WTC11 (cell line): ENCODE results near the gene CHST15.

Experiments used
- ETV6 ChIP-seq: sonication (generic); formaldehyde crosslinking; IDR thresholded peaks from 2 replicates; pipeline ENCODE4 v1.8.1; 2022; ENCODE audit warnings: mild to moderate bottlenecking, missing genetic modification reagents
- NFYB ChIP-seq: sonication (generic); formaldehyde crosslinking; conservative IDR thresholded peaks from 2 replicates; pipeline ENCODE4 v1.8.0; 2022; ENCODE audit warnings: low read depth, missing genetic modification reagents
- RELA ChIP-seq: sonication (generic); formaldehyde crosslinking; IDR thresholded peaks from 2 replicates; pipeline ENCODE4 v1.8.1; 2022; ENCODE audit warnings: missing genetic modification reagents, mild to moderate bottlenecking, borderline replicate concordance
- SOX15 ChIP-seq: fragments of 250-450 bp; sonication (Bioruptor Pico); IDR thresholded peaks from 2 replicates; pipeline ENCODE4 v1.9.0; 2021; ENCODE audit warnings: mild to moderate bottlenecking
- SP1 ChIP-seq: sonication (generic); formaldehyde crosslinking; conservative IDR thresholded peaks from 2 replicates; pipeline ENCODE4 v1.8.1; 2022; ENCODE audit warnings: missing genetic modification reagents
- TEAD4 ChIP-seq: sonication (generic); formaldehyde crosslinking; IDR thresholded peaks from 2 replicates; pipeline ENCODE4 v1.8.0; 2022; ENCODE audit warnings: mild to moderate bottlenecking, missing genetic modification reagents
- TP53 ChIP-seq: sonication (generic); formaldehyde crosslinking; IDR thresholded peaks from 2 replicates; pipeline ENCODE4 v1.8.1; 2023; ENCODE audit warnings: mild to moderate bottlenecking, missing genetic modification reagents
- ZBTB21 ChIP-seq: sonication (generic); formaldehyde crosslinking; IDR thresholded peaks from 2 replicates; pipeline ENCODE4 v1.8.1; 2023; ENCODE audit warnings: mild to moderate bottlenecking, missing genetic modification reagents, borderline replicate concordance
- ZNF396 ChIP-seq: fragments of 250-450 bp; sonication (Bioruptor Pico); IDR thresholded peaks from 2 replicates; pipeline ENCODE4 v1.8.0; 2021; ENCODE audit warnings: mild to moderate bottlenecking, moderate library complexity, borderline replicate concordance
- TF ChIP-seq, protein P1 (sequence below): sonication (generic); formaldehyde crosslinking; IDR thresholded peaks from 2 replicates; pipeline ENCODE4 v1.8.0; 2022; ENCODE audit warnings: mild to moderate bottlenecking, missing genetic modification reagents
- TF ChIP-seq, protein P2 (sequence below): fragments of 200-600 bp; IDR thresholded peaks from 2 replicates; pipeline ENCODE4 v1.8.0; 2022; ENCODE audit warnings: antibody characterized with exemption
- TF ChIP-seq, protein P3 (sequence below): sonication (generic); formaldehyde crosslinking; conservative IDR thresholded peaks from 2 replicates; pipeline ENCODE4 v1.8.1; 2022; ENCODE audit warnings: mild to moderate bottlenecking, missing genetic modification reagents
- TF ChIP-seq, protein P4 (sequence below): sonication (generic); formaldehyde crosslinking; IDR thresholded peaks from 2 replicates; pipeline ENCODE4 v1.8.0; 2022; ENCODE audit warnings: mild to moderate bottlenecking, missing genetic modification reagents
- TF ChIP-seq, protein P5 (sequence below): sonication (generic); formaldehyde crosslinking; IDR thresholded peaks from 2 replicates; pipeline ENCODE4 v1.8.1; 2023; ENCODE audit warnings: mild to moderate bottlenecking, moderate library complexity, missing genetic modification reagents

DNA sequence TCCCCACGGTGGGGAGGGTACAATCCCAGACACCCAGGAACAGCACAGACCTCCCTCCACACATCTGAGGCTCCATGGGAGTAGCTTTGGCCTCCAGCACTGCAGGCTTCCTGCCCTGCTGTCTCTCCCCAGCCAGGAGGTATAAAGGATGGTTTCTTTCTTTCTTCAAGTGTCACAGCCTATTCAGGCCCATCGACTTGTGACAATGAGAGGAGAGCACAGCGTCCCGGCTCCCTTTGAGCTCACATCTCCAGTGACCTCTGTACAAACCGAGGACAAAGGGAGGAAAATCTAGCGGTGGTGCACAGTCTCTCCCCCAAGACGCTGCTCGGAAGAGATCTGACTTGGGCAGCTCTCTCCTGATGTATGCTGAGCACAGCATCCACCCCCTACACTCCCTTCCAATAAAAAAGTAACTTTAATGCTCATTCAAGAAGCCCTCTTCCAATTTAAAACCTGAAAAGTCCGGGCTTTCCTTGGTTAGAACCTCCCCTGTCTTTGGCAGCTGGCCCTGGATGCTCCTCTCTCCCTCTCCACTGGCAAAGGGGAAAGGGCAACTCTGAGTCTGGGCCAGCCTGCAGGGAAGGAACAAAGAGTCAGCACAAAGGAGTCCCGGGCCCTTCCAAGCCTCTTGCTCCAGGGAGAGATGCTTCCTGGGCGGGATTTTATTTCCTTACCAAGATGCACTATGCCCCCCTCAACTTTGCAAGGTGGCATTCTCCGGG, 18.0 kb downstream of the CHST15 start:
- TF ChIP-seq RELA (CRISPR knock-in tag) (no peak), TEAD4 (CRISPR knock-in tag) (no peak), ETV6 (CRISPR knock-in tag) (no peak), SOX15 (CRISPR knock-in tag) (no peak), SP1 (no peak), TP53 (no peak), NFYB (no peak), ZNF396 (CRISPR knock-in tag) (no peak), ZBTB21 (CRISPR knock-in tag) (no peak)
- TF ChIP-seq, protein P1, sequence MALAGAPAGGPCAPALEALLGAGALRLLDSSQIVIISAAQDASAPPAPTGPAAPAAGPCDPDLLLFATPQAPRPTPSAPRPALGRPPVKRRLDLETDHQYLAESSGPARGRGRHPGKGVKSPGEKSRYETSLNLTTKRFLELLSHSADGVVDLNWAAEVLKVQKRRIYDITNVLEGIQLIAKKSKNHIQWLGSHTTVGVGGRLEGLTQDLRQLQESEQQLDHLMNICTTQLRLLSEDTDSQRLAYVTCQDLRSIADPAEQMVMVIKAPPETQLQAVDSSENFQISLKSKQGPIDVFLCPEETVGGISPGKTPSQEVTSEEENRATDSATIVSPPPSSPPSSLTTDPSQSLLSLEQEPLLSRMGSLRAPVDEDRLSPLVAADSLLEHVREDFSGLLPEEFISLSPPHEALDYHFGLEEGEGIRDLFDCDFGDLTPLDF (CRISPR knock-in tag): no peak
- TF ChIP-seq, protein P2, sequence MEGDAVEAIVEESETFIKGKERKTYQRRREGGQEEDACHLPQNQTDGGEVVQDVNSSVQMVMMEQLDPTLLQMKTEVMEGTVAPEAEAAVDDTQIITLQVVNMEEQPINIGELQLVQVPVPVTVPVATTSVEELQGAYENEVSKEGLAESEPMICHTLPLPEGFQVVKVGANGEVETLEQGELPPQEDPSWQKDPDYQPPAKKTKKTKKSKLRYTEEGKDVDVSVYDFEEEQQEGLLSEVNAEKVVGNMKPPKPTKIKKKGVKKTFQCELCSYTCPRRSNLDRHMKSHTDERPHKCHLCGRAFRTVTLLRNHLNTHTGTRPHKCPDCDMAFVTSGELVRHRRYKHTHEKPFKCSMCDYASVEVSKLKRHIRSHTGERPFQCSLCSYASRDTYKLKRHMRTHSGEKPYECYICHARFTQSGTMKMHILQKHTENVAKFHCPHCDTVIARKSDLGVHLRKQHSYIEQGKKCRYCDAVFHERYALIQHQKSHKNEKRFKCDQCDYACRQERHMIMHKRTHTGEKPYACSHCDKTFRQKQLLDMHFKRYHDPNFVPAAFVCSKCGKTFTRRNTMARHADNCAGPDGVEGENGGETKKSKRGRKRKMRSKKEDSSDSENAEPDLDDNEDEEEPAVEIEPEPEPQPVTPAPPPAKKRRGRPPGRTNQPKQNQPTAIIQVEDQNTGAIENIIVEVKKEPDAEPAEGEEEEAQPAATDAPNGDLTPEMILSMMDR: no peak
- TF ChIP-seq, protein P3, sequence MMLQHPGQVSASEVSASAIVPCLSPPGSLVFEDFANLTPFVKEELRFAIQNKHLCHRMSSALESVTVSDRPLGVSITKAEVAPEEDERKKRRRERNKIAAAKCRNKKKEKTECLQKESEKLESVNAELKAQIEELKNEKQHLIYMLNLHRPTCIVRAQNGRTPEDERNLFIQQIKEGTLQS: no peak
- TF ChIP-seq, protein P4, sequence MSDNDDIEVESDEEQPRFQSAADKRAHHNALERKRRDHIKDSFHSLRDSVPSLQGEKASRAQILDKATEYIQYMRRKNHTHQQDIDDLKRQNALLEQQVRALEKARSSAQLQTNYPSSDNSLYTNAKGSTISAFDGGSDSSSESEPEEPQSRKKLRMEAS (CRISPR knock-in tag): no peak
- TF ChIP-seq, protein P5, sequence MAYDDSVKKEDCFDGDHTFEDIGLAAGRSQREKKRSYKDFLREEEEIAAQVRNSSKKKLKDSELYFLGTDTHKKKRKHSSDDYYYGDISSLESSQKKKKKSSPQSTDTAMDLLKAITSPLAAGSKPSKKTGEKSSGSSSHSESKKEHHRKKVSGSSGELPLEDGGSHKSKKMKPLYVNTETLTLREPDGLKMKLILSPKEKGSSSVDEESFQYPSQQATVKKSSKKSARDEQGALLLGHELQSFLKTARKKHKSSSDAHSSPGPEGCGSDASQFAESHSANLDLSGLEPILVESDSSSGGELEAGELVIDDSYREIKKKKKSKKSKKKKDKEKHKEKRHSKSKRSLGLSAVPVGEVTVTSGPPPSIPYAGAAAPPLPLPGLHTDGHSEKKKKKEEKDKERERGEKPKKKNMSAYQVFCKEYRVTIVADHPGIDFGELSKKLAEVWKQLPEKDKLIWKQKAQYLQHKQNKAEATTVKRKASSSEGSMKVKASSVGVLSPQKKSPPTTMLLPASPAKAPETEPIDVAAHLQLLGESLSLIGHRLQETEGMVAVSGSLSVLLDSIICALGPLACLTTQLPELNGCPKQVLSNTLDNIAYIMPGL (CRISPR knock-in tag): no peak
